AG04449 (cell line): Measurements from ENCODE around the gene AP2B1.
"Not testable (repeated sequence)": the region's sequence is repeated elsewhere in the genome, so short reads cannot be mapped to it uniquely, and the experiment has no call there.

ENCODE experiments used
- CTCF ChIA-PET: fragments of 350-600 bp; formaldehyde crosslinking; extraction: SDS; loops from one replicate; lab custom pipeline; 2021; ENCODE audit warnings: antibody characterized with exemption; lab: Yijun Ruan, JAX
- POLR2A ChIA-PET: fragments of 400-600, 350-600 bp; formaldehyde crosslinking; extraction: SDS; loops from one replicate; lab custom pipeline; 2020; ENCODE audit warnings: antibody characterized with exemption, inconsistent platforms; lab: Yijun Ruan, JAX
- DNase-seq: peaks from one replicate; pipeline ENCODE4 v3.0.0-alpha.2; 2010; ENCODE audit warnings: low read depth, low spot score
- H3K4me3 ChIP-seq: 2 replicates; pipeline ENCODE4 v1.5.1; 2011; ENCODE audit warnings: low read depth, mild to moderate bottlenecking, control low read depth, low read length
- CTCF ChIP-seq: IDR thresholded peaks from one replicate; pipeline ENCODE4 v1.5.1; 2011; ENCODE audit warnings: mild to moderate bottlenecking, moderate library complexity, low read length, control low read depth, inconsistent platforms; ENCODE audit not compliant: insufficient read depth; ENCODE audit errors: missing control alignments

The AP2B1 gene

GRCh38 chr17:35698800-35699199 is 111.7 kb downstream of the AP2B1 start:
- CTCF ChIA-PET, result interaction anchor here (0.7 kb wide), 1 partner anchor 90 kb away, joined by 3 read pairs; no protein-coding TSS in a partner anchor
- POLR2A ChIA-PET, result no interaction called here
- TF ChIP-seq CTCF, result no peak
- DNase-seq, result no peak
- H3K4me3 ChIP-seq, result no peak overlapping the region

- CTCF ChIA-PET, result interaction anchor here (0.9 kb wide), 1 partner anchor 47 kb away, joined by 4 read pairs; no protein-coding TSS in a partner anchor
- no peak for DNase-seq
- POLR2A ChIA-PET, result no interaction called here
- TF ChIP-seq CTCF, result no peak
- no peak overlapping the region for H3K4me3 ChIP-seq
These were observed 113.0 kb downstream of the AP2B1 start for GRCh38 chr17:35700150-35700549.

- TF ChIP-seq CTCF, result no peak
- ChIA-PET CTCF (no interaction called here), POLR2A (no interaction called here)
- H3K4me3 ChIP-seq, result no peak overlapping the region
- DNase-seq, result no peak
These were observed 114.4 kb downstream of the AP2B1 start for GRCh38 chr17:35701491-35701890.

GRCh38 chr17:35703308-35703707 is 116.2 kb downstream of the AP2B1 start:
- H3K4me3 ChIP-seq, DNase-seq, POLR2A ChIA-PET: not testable (repeated sequence)
- CTCF ChIA-PET, result interaction anchor here (0.8 to 0.9 kb wide), 2 partner anchors 44 to 90 kb away, joined by 3 to 5 read pairs; no protein-coding TSS in a partner anchor

GRCh38 chr17:35705230-35705629 is 118.1 kb downstream of the AP2B1 start:
- POLR2A ChIA-PET, result interaction anchor here (0.6 kb wide), 1 partner anchor 104 kb away, joined by 3 read pairs; the partner anchor contains the start of gene TAF15

GRCh38 chr17:35705705-35706104 is 118.6 kb downstream of the AP2B1 start:
- no peak for DNase-seq
- no peak for TF ChIP-seq CTCF
- ChIA-PET POLR2A (interaction anchor here (0.6 kb wide), 1 partner anchor 104 kb away, joined by 3 read pairs; the partner anchor contains the start of gene TAF15), CTCF (interaction anchor here (1.3 to 1.7 kb wide), 2 partner anchors 16 to 94 kb away, joined by 4 read pairs; no protein-coding TSS in a partner anchor)
- H3K4me3 ChIP-seq, result no peak overlapping the region

More at GRCh38 chr17:35705230-35705629, 118.1 kb downstream of the AP2B1 start:
- no peak for TF ChIP-seq CTCF
- CTCF ChIA-PET, result interaction anchor here (1.3 to 1.7 kb wide), 3 partner anchors 17 to 103 kb away, joined by 3 to 4 read pairs (median 4); no protein-coding TSS in a partner anchor
- no peak overlapping the region for H3K4me3 ChIP-seq
- DNase-seq, result no peak

- ChIA-PET POLR2A (no interaction called here), CTCF (interaction anchor here (0.7 to 2.2 kb wide), 4 partner anchors 13 to 55 kb away, joined by 3 to 9 read pairs (median 6); no protein-coding TSS in a partner anchor)
- DNase-seq, result no peak
- TF ChIP-seq CTCF, result no peak
- H3K4me3 ChIP-seq, result no peak overlapping the region
These were observed 121.0 kb downstream of the AP2B1 start for GRCh38 chr17:35708149-35708548.
